Adipose tissue (tissue), 3 donors: Measurements from ENCODE around the gene KIF1B. TPM values are rescaled to one million over a fixed set of nuclear protein-coding genes. Genes with fewer than 3 reads are reported as not detected.

Experiments
- H3K27ac ChIP-seq: one replicate; pipeline ENCODE4 v1.5.1; 2013; ENCODE audit warnings: low read depth, low read length
- WGBS, 3 donors: extraction: QIAGEN DNeasy Blood & Tissue Kit; methylation state at CpG; one replicate each; pipeline ENCODE4 v1.1.7; 2013; 5-methylcytosine and 5-hydroxymethylcytosine counted together
- polyA plus RNA-seq, 3 donors: library from polyadenylated mRNA; stranded (reverse); fragments of 200-250 nt; gene quantifications; one replicate each; pipeline ENCODE4 v1.2.3, GENCODE V29; 2013
- donor health status: healthy with polysubstance abuse.
- donor health status: Bipolar disorder and iron deficiency.
- donor health status: healthy.

KIF1B gene, protein sequence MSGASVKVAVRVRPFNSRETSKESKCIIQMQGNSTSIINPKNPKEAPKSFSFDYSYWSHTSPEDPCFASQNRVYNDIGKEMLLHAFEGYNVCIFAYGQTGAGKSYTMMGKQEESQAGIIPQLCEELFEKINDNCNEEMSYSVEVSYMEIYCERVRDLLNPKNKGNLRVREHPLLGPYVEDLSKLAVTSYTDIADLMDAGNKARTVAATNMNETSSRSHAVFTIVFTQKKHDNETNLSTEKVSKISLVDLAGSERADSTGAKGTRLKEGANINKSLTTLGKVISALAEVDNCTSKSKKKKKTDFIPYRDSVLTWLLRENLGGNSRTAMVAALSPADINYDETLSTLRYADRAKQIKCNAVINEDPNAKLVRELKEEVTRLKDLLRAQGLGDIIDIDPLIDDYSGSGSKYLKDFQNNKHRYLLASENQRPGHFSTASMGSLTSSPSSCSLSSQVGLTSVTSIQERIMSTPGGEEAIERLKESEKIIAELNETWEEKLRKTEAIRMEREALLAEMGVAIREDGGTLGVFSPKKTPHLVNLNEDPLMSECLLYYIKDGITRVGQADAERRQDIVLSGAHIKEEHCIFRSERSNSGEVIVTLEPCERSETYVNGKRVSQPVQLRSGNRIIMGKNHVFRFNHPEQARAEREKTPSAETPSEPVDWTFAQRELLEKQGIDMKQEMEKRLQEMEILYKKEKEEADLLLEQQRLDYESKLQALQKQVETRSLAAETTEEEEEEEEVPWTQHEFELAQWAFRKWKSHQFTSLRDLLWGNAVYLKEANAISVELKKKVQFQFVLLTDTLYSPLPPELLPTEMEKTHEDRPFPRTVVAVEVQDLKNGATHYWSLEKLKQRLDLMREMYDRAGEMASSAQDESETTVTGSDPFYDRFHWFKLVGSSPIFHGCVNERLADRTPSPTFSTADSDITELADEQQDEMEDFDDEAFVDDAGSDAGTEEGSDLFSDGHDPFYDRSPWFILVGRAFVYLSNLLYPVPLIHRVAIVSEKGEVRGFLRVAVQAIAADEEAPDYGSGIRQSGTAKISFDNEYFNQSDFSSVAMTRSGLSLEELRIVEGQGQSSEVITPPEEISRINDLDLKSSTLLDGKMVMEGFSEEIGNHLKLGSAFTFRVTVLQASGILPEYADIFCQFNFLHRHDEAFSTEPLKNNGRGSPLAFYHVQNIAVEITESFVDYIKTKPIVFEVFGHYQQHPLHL (N-terminal part only)
- 10 to 100 TPM in 1 of 3 donors, 1 to 10 TPM in 2; 9.1 to 10.5 (median 9.2) TPM for polyA plus RNA-seq

GRCh38 chr1:10209905-10210810, at the start of gene KIF1B:
TSS of gene KIF1B (plus strand) at chr1:10210570. CDS start at chr1:10232329, 21,759 bp downstream.
- WGBS, 3 donors = 0 to 1% (median 0%) methylated on average over 78 to 107 of the region's 107 CpGs
- H3K27ac ChIP-seq = peak within 1 kb of the TSS; percentile 96

- 64 to 72% (median 69%) methylated on average over 12 of the region's 12 CpGs for WGBS, 3 donors
- H3K27ac ChIP-seq = no peak overlapping the region
Measured at GRCh38 chr1:10160907-10161490, 49.4 kb upstream of the KIF1B start.

GRCh38 chr1:10161541-10162290, 48.7 kb upstream of the KIF1B start:
- WGBS, 3 donors = 80 to 92% (median 90%) methylated on average over 16 to 17 of the region's 17 CpGs
- H3K27ac ChIP-seq = no peak overlapping the region

DNA sequence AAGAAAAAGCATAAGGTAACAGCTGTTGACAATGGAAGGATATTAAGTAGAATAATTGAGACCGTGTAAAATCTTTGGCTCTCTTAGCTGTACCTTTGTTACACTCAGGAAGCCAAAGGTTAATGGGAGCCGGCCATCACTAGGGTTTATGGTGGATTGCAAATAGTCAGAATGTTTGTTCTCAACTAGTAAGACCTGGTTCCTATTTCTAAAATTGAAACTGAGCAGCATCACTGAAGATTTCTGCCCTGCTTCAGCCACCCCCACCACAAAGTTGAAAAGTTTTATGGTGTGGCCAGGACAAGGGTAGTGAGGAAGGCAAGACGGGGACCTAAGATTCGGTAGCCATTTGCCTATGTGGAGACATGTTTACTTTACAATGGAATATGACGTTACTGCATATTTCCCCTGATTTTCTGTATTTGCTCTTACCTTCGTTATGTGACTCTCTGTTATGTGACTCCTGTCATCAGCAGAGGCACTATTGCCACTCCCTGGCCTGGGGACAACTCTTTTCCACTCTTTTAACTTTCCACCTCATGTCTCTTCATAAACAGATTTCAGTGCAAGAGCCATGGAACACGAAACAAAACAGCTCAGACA, 41.4 kb upstream of the KIF1B start:
- WGBS, 3 donors = 58 to 90% (median 87%) methylated on average over 7 of the region's 7 CpGs
- no peak overlapping the region for H3K27ac ChIP-seq

- 58 to 64% (median 63%) methylated on average over 2 of the region's 2 CpGs for WGBS, 3 donors
- H3K27ac ChIP-seq = no peak overlapping the region
Measured at GRCh38 chr1:10170239-10170574, 40.2 kb upstream of the KIF1B start.

GRCh38 chr1:10171105-10171767, 39.1 kb upstream of the KIF1B start:
- 89 to 94% (median 93%) methylated on average over 16 of the region's 16 CpGs for WGBS, 3 donors
- H3K27ac ChIP-seq = no peak overlapping the region

DNA sequence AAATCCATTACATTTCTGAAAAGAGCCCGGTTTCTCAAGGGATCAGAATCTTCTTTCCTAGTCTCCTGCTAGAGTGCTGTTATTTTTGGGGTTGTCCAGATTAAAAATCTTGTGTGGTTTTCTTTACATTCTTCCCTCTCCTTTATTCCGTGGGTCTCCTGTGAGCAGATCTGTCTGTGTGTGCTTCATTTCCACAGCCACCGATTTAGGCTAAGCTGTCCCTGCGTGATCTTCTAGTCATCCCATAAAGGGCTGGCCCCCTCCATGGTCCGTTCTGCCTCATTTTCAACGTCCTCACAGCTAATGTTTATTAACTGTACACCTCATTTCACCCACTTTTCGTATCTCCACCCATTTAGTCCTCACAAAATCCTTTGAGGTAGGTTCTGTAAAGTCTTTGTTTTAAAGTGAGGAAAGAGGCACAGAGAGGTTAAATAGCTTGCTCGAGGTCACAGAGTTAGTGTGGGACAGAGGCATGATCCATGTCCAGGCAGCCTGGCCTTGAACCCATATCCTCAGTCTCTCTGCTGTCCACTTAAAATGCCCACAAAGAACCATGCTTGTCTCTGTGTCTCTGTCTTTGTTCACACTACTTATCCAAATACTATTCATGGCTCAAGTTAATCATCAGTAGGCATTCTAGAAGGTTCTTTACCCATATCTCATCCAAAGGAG, 38.2 kb upstream of the KIF1B start:
- H3K27ac ChIP-seq = no peak overlapping the region
- 85 to 94% (median 93%) methylated on average over 8 of the region's 8 CpGs for WGBS, 3 donors

- 85 to 97% (median 93%) methylated on average over 10 of the region's 10 CpGs for WGBS, 3 donors
- no peak overlapping the region for H3K27ac ChIP-seq
Measured at GRCh38 chr1:10173582-10173981, 36.8 kb upstream of the KIF1B start.

GRCh38 chr1:10177876-10178275, 32.5 kb upstream of the KIF1B start:
- H3K27ac ChIP-seq = no peak overlapping the region
- 69 to 71% (median 71%) methylated on average over 5 of the region's 5 CpGs for WGBS, 3 donors

DNA sequence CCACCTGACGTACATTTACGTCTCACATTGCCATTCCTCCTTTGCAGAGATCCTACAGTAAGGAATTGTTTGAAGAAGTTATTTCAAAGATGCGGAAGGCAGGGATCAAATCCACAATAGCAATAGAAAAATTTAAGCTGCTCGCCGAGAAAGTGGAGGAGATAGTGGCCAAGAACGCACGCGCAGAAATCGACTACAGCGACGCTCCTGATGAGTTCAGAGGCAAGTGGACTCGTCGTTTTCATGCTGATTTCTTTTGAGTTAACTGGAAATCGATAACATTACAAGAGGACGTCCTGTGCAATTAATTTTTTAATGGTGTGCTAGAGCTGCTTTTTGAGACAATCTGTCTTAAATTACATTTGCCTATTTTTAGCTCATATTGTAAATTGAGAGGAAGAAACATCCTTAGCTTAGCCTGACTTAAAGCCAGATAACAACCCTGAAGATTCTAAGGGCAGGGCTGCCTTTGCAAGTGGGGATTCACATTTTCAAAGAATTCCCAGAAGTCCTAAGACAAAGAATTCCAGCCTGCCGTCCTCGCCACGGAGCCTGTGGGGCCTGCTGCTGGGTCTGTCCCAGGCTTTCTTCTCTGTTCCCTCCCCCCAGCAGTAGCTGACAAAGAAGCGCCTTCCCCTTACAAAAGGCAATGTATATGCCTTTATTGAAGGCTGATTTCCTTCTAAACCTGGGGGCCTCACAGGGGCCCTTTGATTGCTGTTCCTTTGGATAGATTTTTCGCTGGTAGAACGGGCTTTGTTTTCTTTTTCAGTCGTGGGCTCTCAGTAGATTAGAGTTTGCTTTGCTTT, 31.6 kb upstream of the KIF1B start:
- H3K27ac ChIP-seq = no peak overlapping the region
- 78 to 89% (median 85%) methylated on average over 22 of the region's 22 CpGs for WGBS, 3 donors

DNA sequence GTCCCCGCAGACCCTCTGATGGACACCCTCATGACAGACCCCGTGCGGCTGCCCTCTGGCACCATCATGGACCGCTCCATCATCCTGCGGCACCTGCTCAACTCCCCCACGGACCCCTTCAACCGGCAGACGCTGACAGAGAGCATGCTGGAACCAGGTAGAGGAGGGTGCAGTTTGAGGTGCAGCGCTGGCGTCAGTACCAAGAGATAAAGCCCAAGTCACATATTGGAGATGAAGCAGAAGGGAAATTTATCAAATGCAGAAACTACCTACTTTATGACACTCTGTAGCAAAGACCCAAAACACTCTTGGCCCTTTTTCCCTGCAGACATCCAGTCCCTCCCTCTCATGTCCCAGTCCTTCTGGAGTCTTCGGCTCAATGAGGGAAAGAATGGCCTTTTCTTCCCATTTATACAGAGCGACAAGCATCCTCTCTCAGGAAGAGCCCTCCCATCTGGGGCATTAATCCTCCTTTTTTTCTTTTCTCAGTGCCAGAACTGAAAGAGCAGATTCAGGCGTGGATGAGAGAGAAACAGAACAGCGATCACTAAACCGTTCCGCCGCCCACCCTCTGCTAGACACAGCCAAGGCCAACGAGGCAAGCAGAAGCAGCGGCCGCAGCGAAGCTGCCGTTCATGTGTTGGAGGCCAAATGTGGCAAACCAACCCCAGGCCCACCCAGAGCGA, 30.8 kb upstream of the KIF1B start:
- WGBS, 3 donors = 87 to 92% (median 91%) methylated on average over 23 of the region's 23 CpGs
- H3K27ac ChIP-seq = no peak overlapping the region

DNA sequence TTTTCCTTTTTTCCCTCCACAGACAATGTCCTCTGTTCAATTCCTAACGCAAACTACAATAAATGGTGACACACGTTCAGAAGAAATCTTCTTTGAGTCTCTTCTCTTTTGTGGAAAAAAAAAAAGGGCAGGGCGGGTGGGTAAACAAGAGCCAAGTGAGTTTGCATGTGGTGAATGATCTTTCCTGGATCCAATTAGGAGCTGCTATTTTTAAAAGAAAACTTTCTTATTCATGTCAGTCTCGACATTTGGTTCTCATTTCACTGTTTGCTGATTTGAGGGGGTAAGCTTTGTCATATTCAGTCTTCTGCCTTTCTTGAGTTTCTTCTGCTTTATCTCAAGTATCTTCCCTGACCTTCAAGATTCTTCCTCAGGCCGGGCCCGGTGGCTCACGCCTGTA, 29.2 kb upstream of the KIF1B start:
- no peak overlapping the region for H3K27ac ChIP-seq
- WGBS, 3 donors = 90 to 95% (median 92%) methylated on average over 7 of the region's 7 CpGs

DNA sequence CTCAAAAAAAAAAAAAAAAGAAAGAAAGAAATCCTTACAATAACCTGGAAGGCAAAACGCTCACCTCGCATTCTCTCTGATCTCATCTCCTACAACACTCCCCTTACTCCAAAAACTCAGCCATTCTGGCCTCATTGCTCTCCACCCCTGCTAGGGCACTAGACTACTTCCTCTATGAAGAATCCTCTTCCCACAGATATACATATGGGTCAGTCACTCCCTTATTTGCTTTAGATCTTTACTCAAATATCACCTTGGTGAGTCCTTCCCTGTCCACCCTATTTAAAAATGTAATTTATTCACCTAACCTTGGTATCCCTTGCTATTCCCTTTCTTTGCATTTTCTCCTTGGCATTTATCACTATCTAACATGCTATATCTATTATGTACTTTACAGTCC, 24.6 kb upstream of the KIF1B start:
- no peak overlapping the region for H3K27ac ChIP-seq
- WGBS, 3 donors = 89 to 96% (median 90%) methylated on average over 2 of the region's 2 CpGs

DNA sequence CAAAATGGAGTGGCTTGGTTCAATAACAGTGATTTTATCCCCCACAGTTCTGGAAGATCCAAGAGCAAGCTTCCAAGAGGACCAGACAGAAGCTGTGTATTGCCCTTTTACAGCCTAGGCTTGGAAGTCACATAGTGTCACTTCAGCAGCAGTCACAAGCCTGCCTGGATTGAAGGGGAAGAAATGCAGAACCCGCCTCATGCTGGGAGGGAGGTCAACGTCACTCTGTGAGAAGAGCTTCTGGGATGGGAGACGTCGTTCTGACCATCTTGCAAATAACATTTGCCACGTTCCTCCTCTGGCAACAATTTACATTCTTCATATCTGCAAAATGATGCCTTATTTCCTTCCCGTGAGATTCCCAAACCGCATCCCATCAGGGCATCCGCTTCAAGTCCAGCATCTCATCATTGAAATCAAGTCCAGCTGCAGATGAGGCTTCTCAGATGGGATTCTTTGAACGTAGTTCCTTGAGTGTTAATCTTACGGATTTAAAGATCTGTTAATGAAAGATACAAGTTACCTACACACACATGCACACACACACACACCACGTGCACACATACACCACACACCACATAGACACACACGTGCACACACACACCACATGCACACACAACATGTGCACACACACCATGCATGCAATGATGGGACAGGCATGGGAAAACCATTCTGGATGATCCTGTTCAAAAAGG, 23.9 kb upstream of the KIF1B start:
- 84 to 89% (median 87%) methylated on average over 12 of the region's 12 CpGs for WGBS, 3 donors

More for the DNA sequence above, 23.9 kb upstream of the KIF1B start:
- no peak overlapping the region for H3K27ac ChIP-seq
